Measurements from ENCODE around the gene RAPSN. TPM values are rescaled to one million over a fixed set of nuclear protein-coding genes. Genes with fewer than 3 reads are reported as not detected.

The RAPSN gene
- total and polyA plus RNA-seq, 2 donors (not counting 3 experiments of a cell fraction or from before 2014, with no cell fraction given): 0.18 to 1.6 TPM

DNA sequence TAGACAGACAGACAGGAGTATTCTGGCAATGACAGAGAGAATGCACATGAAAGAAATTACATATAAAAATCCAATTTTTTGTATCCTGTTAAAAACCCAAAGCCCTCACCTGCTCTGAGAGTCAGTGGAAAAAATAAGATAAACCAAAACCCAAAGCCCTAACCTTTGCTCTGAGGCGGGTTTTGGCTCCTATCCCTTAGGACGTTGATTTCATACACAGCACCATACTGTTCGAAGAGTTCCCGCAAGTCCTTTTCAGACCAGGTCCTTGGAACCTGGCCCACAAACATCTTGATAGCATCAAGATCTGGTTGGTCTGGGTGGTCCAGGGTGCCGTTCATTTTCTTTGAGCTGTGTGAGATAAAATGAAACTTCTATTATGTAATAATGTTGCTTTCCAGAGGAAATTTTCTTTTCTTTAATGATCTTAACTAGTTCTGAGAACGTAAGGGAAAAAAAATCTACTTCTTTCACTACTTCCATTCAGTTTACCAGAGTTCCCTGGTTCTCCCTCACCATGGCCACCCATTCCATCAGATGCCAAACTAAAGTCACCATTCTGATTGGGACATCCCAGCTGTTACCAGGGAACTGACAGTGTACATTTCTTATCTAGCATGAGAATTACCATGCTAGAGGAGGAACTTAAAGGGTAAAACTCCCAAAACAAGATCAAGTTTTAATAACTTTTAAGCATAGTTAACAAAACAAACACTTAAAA lies 39.9 kb upstream of the RAPSN start:
- DNase-seq (ENCODE audit: low read depth, low spot score) (no peak), FAIRE-seq (no peak)
- Histone ChIP-seq H3K9me1 (replicated peaks; ENCODE audit: control insufficient read depth, extremely low read depth, insufficient read depth, low read length) (peaks cover 4% of the 10 kb centered on the region), H3K79me2 (ENCODE audit: control insufficient read depth, insufficient read depth, low read length) (peaks cover 40% of the 10 kb centered on the region), H3K4me3 (replicated peaks in 1 of 3; ENCODE audit: insufficient read depth in 1 of 3, low read depth in 1 of 3, low read length in 3 of 3) (no peak overlapping the region), H3K27me3 (ENCODE audit: control insufficient read depth in 2 of 2, insufficient read depth in 2 of 2, low read length in 2 of 2) (no peaks in the 10 kb centered on the region), H4K20me1 (replicated peaks; ENCODE audit: control insufficient read depth, extremely low read depth, insufficient read depth, low read length) (no peaks in the 10 kb centered on the region), H3K9ac (replicated peaks; ENCODE audit: extremely low read depth, insufficient read depth, low read length) (no peak overlapping the region), H3K27ac (ENCODE audit: insufficient read depth, low read depth, low read length) (no peak overlapping the region), H3K9me3 (replicated peaks; ENCODE audit: control insufficient read depth, insufficient read depth, low read length) (no peaks in the 10 kb centered on the region), H3K4me1 (ENCODE audit: control insufficient read depth, extremely low read depth, insufficient read depth, low read length) (no peaks in the 10 kb centered on the region), H3K4me2 (ENCODE audit: insufficient read depth, low read length) (no peak overlapping the region), H3K36me3 (ENCODE audit: control insufficient read depth in 2 of 2, extremely low read depth in 1 of 2, insufficient read depth in 2 of 2, low read length in 2 of 2) (peaks cover 18 to 23% of the 10 kb centered on the region in 2 experiments), H2AFZ (ENCODE audit: low read depth, low read length) (no peak overlapping the region)
- ChIA-PET CTCF (interaction anchor here (1.1 to 1.7 kb wide), 3 partner anchors 10 to 45 kb away, joined by 3 to 6 read pairs (median 4); no protein-coding TSS in a partner anchor), POLR2A (no interaction called here)
- no TSS peak for BruUV-seq (replicated peaks)
- dilution Hi-C loops (cut with MboI; ENCODE audit: extremely low pct_ligation_motif_present, low sequenced_read_pairs): no loop called here
- TF ChIP-seq, protein P1, sequence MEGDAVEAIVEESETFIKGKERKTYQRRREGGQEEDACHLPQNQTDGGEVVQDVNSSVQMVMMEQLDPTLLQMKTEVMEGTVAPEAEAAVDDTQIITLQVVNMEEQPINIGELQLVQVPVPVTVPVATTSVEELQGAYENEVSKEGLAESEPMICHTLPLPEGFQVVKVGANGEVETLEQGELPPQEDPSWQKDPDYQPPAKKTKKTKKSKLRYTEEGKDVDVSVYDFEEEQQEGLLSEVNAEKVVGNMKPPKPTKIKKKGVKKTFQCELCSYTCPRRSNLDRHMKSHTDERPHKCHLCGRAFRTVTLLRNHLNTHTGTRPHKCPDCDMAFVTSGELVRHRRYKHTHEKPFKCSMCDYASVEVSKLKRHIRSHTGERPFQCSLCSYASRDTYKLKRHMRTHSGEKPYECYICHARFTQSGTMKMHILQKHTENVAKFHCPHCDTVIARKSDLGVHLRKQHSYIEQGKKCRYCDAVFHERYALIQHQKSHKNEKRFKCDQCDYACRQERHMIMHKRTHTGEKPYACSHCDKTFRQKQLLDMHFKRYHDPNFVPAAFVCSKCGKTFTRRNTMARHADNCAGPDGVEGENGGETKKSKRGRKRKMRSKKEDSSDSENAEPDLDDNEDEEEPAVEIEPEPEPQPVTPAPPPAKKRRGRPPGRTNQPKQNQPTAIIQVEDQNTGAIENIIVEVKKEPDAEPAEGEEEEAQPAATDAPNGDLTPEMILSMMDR (IDR thresholded peaks at IDR 0.05; ENCODE audit: extremely low read depth in 1 of 2, insufficient read depth in 1 of 2, low read depth in 1 of 2, low read length in 2 of 2): no peak
- TF ChIP-seq JUN (IDR thresholded peaks at IDR 0.05; ENCODE audit: borderline replicate concordance, insufficient read depth, insufficient read length, low read depth) (no peak), GATA2 (IDR thresholded peaks at IDR 0.05; ENCODE audit: insufficient read depth, insufficient read length, low read depth, low read length) (no peak), POLR2AphosphoS5 (IDR thresholded peaks at IDR 0.05; ENCODE audit: insufficient read depth, low read depth, low read length) (no peak), MYC (IDR thresholded peaks at IDR 0.05; ENCODE audit: low read depth, low read length) (no peak), EZH2 (IDR thresholded peaks at IDR 0.05; ENCODE audit: borderline replicate concordance, low read depth, low read length, severe bottlenecking) (no peak)
- TF ChIP-seq, protein P2, sequence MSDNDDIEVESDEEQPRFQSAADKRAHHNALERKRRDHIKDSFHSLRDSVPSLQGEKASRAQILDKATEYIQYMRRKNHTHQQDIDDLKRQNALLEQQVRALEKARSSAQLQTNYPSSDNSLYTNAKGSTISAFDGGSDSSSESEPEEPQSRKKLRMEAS (IDR thresholded peaks at IDR 0.05; ENCODE audit: insufficient read depth, insufficient read length): no peak
- intact Hi-C loops (cut with micrococcal nuclease): no loop called here

All from endothelial cell of umbilical vein (primary cell).